Measurements from ENCODE around the gene CCDC124.

CCDC124 gene

GRCh38 chr19:17965370-17966128 lies 32.7 kb downstream of the CCDC124 start:
- Histone ChIP-seq H3K4me1 (ENCODE audit: control insufficient read depth, low read length) (0 out of 2 replicates have a peak, but pooled peaks cover 8% of the 10 kb centered on the region), H3K4me2 (ENCODE audit: low read length) (no peak overlapping the region), H3K27me3 (ENCODE audit: control insufficient read depth, low read length) (peaks cover 15% of the 10 kb centered on the region), H3K79me2 (ENCODE audit: control insufficient read depth, low read length) (no peaks in the 10 kb centered on the region), H3K36me3 (ENCODE audit: control insufficient read depth, low read length) (no peaks in the 10 kb centered on the region), H3K4me3 (ENCODE audit: low read length) (no peak overlapping the region), H4K20me1 (ENCODE audit: control insufficient read depth, insufficient read depth, low read depth, low read length) (no peaks in the 10 kb centered on the region), H3K9me2 (replicated peaks; ENCODE audit: control insufficient read depth, low read length) (no peaks in the 10 kb centered on the region), H3K27ac (ENCODE audit: low read depth, low read length) (no peak overlapping the region), H3F3A (ENCODE audit: control insufficient read depth, insufficient read depth) (no peaks in the 10 kb centered on the region), H3K9me3 (ENCODE audit: control insufficient read depth, insufficient read depth, low read length) (no peaks in the 10 kb centered on the region)
- no peak for TF ChIP-seq EZH2phosphoT487 (IDR thresholded peaks at IDR 0.05; ENCODE audit: borderline replicate concordance, low read length)
- no peak for TF ChIP-seq CTCF (IDR thresholded peaks at IDR 0.05; ENCODE audit: low read depth, low read length, poor library complexity, severe bottlenecking)

DNA sequence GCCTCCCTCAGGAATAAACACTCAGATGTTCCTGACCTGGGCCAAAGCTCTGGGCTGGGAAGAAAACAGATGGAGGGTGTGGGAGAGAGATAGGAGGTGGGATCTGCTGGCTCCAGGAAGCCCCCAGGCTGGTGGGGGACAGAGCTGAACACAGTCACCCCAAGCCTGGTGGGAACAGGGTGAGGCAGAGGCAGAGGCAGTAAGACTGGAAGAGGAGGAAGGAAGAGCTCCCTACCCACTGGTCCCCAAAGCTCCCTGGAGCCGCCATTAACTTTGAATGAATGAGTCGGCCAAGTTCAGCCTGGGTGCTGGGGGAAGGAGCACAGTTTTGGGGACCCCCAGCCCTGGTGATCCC lies 33.3 kb downstream of the CCDC124 start:
- Histone ChIP-seq H3K9me3 (ENCODE audit: control insufficient read depth, insufficient read depth, low read length) (no peaks in the 10 kb centered on the region), H3K27ac (ENCODE audit: low read depth, low read length) (no peak overlapping the region), H3F3A (ENCODE audit: control insufficient read depth, insufficient read depth) (no peaks in the 10 kb centered on the region), H3K4me2 (ENCODE audit: low read length) (no peak overlapping the region), H3K4me3 (ENCODE audit: low read length) (no peak overlapping the region), H3K79me2 (ENCODE audit: control insufficient read depth, low read length) (no peaks in the 10 kb centered on the region), H3K27me3 (ENCODE audit: control insufficient read depth, low read length) (peaks cover 15% of the 10 kb centered on the region), H3K9me2 (replicated peaks; ENCODE audit: control insufficient read depth, low read length) (no peaks in the 10 kb centered on the region), H3K4me1 (ENCODE audit: control insufficient read depth, low read length) (0 out of 2 replicates have a peak, but pooled peaks cover 8% of the 10 kb centered on the region), H3K36me3 (ENCODE audit: control insufficient read depth, low read length) (no peaks in the 10 kb centered on the region), H4K20me1 (ENCODE audit: control insufficient read depth, insufficient read depth, low read depth, low read length) (no peaks in the 10 kb centered on the region)
- TF ChIP-seq EZH2phosphoT487 (IDR thresholded peaks at IDR 0.05; ENCODE audit: borderline replicate concordance, low read length): no peak
- no peak for TF ChIP-seq CTCF (IDR thresholded peaks at IDR 0.05; ENCODE audit: low read depth, low read length, poor library complexity, severe bottlenecking)

GRCh38 chr19:17966550-17967256 lies 33.9 kb downstream of the CCDC124 start, which contains the start of gene KCNN1:
TSS of gene KCNN1 (plus strand) at chr19:17967107. CDS start at chr19:17973889, 6,782 bp downstream.
- no peaks in the 10 kb centered on the region for H3K79me2 ChIP-seq (ENCODE audit: control insufficient read depth, low read length)
- no peak within 1 kb of the TSS for H3K4me2 ChIP-seq (ENCODE audit: low read length)
- H3K9me3 ChIP-seq (ENCODE audit: control insufficient read depth, insufficient read depth, low read length): no peaks in the 10 kb centered on the region
- H3K27ac ChIP-seq (ENCODE audit: low read depth, low read length): no peak within 1 kb of the TSS
- no peaks in the 10 kb centered on the region for H3K9me2 ChIP-seq (replicated peaks; ENCODE audit: control insufficient read depth, low read length)
- H3K4me1 ChIP-seq (ENCODE audit: control insufficient read depth, low read length): 0 out of 2 replicates have a peak, but pooled peaks cover 8% of the 10 kb centered on the region
- H4K20me1 ChIP-seq (ENCODE audit: control insufficient read depth, insufficient read depth, low read depth, low read length): no peaks in the 10 kb centered on the region
- no peak within 1 kb of the TSS for H3K4me3 ChIP-seq (ENCODE audit: low read length)
- H3F3A ChIP-seq (ENCODE audit: control insufficient read depth, insufficient read depth): no peaks in the 10 kb centered on the region
- H3K36me3 ChIP-seq (ENCODE audit: control insufficient read depth, low read length): no peaks in the 10 kb centered on the region
- H3K27me3 ChIP-seq (ENCODE audit: control insufficient read depth, low read length): peaks cover 15% of the 10 kb centered on the region
- TF ChIP-seq EZH2phosphoT487 (IDR thresholded peaks at IDR 0.05; ENCODE audit: borderline replicate concordance, low read length): no peak
- TF ChIP-seq CTCF (IDR thresholded peaks at IDR 0.05; ENCODE audit: low read depth, low read length, poor library complexity, severe bottlenecking): no peak
